WTC11 (cell line): Measurements from ENCODE around the gene CMPK2.

Source experiments
- ARID4B ChIP-seq: sonication (generic); formaldehyde crosslinking; IDR thresholded peaks from 2 replicates; pipeline ENCODE4 v1.8.0; 2023; ENCODE audit warnings: missing genetic modification reagents, mild to moderate bottlenecking, borderline replicate concordance
- CTCF ChIP-seq: fragments of 200-600 bp; IDR thresholded peaks from 2 replicates; pipeline ENCODE4 v1.8.0; 2022; ENCODE audit warnings: antibody characterized with exemption
- HMGXB4 ChIP-seq: sonication (generic); formaldehyde crosslinking; IDR thresholded peaks from 2 replicates; pipeline ENCODE4 v1.8.1; 2023; ENCODE audit warnings: mild to moderate bottlenecking, moderate library complexity, missing genetic modification reagents
- TEAD4 ChIP-seq: sonication (generic); formaldehyde crosslinking; IDR thresholded peaks from 2 replicates; pipeline ENCODE4 v1.8.0; 2022; ENCODE audit warnings: mild to moderate bottlenecking, missing genetic modification reagents
- USF1 ChIP-seq: sonication (generic); formaldehyde crosslinking; IDR thresholded peaks from 2 replicates; pipeline ENCODE4 v1.8.0; 2022; ENCODE audit warnings: mild to moderate bottlenecking, missing genetic modification reagents

DNA sequence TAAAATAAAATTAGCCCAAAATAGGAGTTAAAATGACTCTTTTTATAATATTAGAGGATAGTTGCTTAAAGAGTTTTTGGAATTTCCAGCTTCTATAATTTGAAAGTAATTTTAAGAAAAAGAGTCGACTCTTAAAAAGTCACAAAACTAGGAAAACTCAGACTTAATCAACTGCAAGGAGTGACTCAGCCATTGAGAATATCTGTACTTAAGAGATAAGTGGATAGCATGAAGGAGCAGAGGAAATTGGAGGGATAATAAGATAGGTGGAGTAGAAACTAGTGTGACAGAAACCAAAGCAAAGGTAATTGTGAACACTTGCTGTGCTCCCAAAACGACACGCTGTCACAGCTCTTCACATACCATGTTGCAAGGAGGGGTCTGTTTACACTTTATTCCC lies 20.3 kb upstream of the CMPK2 start:
- TF ChIP-seq ARID4B (CRISPR knock-in tag) (no peak), USF1 (CRISPR knock-in tag) (no peak), HMGXB4 (CRISPR knock-in tag) (no peak), CTCF (no peak), TEAD4 (no peak)
